ENCODE measurements around the gene ANO9. TPM values are rescaled to one million over a fixed set of nuclear protein-coding genes. Genes with fewer than 3 reads are reported as not detected.

The ANO9 gene
- total RNA-seq, 4 donors from 2014 or later, result 11.0 to 22.1 (median 16.2) TPM

DNA sequence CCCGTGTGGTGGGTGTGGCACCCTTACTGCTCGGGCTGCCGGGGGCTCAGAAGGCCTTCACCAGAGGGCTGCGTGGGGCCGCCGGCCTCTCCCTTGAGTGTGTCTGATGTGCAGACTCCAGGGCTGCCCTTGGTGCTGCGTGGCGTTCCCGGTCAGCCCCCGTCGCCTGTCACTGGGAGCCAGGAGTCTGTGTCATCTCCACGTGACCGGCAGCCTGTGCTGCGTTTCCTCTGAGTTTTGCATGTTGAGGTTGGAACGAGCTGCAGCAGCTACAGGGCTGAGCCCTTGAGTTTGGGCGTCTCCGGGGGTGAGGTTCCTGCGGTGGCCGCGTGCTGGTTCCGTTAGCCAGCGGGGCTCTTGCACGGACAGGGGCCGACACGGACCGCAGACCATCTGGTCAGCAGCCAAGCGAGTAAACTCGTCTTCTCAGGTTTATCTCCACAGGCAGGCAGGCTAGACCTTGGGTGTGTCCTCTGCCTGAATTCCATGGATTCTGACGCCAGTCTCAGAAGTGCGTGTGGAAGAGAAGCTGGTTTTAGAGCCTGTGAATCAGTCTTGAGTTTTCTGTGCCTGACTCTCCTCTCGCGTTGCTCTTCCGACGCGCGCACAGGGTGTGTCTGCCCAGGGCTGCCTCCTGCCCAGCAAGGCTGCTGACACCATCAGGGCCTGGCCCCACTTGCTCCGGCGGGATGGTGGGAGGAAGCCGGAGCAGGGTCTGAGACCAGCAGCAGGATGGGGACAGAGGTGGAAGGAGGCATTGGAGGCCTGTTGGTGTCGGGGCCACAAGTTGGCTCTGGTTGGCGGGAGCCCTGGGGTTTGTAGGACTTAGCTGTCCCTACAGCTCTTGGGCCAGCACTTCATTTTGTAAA is 18.8 kb upstream of the ANO9 start:
- H3K27ac ChIP-seq, result peak overlapping the region in 1 of 4 donors; percentile 55
- WGBS, 2 donors, result 88 to 93% methylated on average over 3 to 4 of the region's 41 CpGs

DNA sequence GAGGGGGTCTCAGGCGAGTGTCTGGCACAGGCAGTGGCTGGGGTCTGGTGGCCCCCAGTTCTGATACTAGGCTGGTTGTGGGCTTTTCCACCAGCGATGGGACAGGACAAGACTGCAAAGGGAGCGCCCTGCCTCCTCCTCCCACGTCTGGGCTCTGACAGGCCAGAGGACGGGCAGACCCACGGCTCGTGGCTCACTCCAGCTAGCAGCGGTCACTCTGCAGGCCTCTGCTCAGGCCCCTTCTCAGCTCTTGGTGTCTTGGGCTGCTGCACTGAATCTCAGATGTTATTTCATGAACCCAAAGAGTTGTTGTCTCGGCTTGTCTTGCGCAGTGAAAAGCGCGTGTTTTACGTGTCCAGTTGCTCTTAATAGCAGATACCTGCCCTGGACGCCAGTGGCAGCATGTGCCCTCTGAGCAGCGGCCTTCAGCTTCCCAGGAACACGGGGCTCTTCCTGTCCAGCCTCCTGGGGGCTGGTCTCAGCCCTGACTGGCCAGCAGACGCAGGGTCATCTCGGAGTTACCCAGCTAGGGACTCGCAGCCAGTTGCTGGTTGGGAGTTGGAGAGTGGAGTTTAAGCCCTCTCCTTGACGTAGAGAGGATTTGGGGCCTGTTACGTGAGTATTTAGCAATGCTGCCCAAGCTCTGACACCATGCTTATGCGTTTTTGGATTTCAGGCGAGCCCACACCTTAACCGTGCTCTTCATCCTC is 17.9 kb upstream of the ANO9 start:
- peak overlapping the region in 1 of 4 donors; percentile 55 for H3K27ac ChIP-seq
- no peak for DNase-seq
- WGBS, 2 donors, result 91 to 94% methylated on average over 15 to 22 of the region's 24 CpGs
- intact Hi-C loops (cut with DNase I), result loop anchor here (5.0 kb wide), 2 partner anchors 38 to 63 kb away; no protein-coding TSS in a partner anchor
- no peaks in the 10 kb centered on the region for H3K9me3 ChIP-seq
- no peaks in the 10 kb centered on the region for H3K27me3 ChIP-seq
- no peak overlapping the region for H3K4me3 ChIP-seq
- H3K4me1 ChIP-seq, result peaks cover 0 to 4% (median 0%) of the 10 kb centered on the region in 3 donors
- TF ChIP-seq POLR2A (IDR thresholded peaks at IDR 0.05) (no peak), CTCF (IDR thresholded peaks at IDR 0.05) (no peak)
- peaks cover 0 to 65% (median 0%) of the 10 kb centered on the region in 3 donors for H3K36me3 ChIP-seq

More for the DNA sequence above, 18.8 kb upstream of the ANO9 start:
- H3K4me3 ChIP-seq, result no peak overlapping the region
- TF ChIP-seq CTCF (IDR thresholded peaks at IDR 0.05), result no peak
- no peak for TF ChIP-seq POLR2A (IDR thresholded peaks at IDR 0.05)
- H3K36me3 ChIP-seq, result peaks cover 0 to 71% (median 0%) of the 10 kb centered on the region in 3 donors
- intact Hi-C loops (cut with DNase I), result loop anchor here (5.0 kb wide), 1 partner anchor 37 kb away; no protein-coding TSS in a partner anchor
- no peaks in the 10 kb centered on the region for H3K9me3 ChIP-seq
- peaks cover 0 to 6% (median 0%) of the 10 kb centered on the region in 3 donors for H3K4me1 ChIP-seq
- DNase-seq, result no peak
- H3K27me3 ChIP-seq, result no peaks in the 10 kb centered on the region

DNA sequence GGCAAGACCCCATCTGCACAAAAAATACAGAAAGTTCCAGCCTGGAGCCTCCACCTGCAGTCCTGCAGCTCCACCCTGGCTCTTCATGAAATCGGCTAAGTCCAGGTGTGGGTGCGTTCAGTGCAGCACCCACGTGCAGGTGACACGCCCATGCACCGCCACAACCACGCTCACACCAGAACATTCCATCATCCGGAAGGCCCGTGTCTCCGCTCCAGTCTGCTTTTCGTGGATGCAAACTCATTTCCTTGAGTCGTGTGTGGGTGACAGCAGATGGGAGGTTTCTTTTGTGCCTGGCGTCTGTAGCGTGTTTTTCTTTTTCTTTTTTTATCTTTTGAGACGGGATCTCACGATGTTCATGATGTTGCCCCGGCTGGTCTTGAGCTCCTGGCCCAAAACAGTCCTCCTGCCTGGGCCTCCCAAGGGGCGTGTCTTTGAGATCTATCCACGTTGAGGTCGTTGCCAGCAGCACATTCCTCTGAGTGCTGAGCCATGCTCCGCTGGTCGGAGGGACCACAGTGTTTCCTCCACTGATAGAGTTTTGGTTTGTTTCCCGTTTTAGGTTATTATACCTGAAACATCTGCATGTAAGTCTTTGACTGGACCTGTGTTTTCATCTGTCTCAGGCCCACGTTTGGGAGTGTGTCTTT is 15.4 kb upstream of the ANO9 start:
- TF ChIP-seq POLR2A (IDR thresholded peaks at IDR 0.05), result no peak
- no peak for TF ChIP-seq CTCF (IDR thresholded peaks at IDR 0.05)
- H3K4me3 ChIP-seq, result no peak overlapping the region
- H3K36me3 ChIP-seq, result peaks cover 0 to 75% (median 0%) of the 10 kb centered on the region in 3 donors
- peaks cover 0 to 7% (median under 1%) of the 10 kb centered on the region in 3 donors for H3K4me1 ChIP-seq
- intact Hi-C loops (cut with DNase I), result loop anchor here (5.0 kb wide), 1 partner anchor 65 kb away; no protein-coding TSS in a partner anchor
- no peaks in the 10 kb centered on the region for H3K9me3 ChIP-seq
- WGBS, 2 donors, result 63 to 65% methylated on average over 23 of the region's 23 CpGs
- H3K27me3 ChIP-seq, result no peaks in the 10 kb centered on the region
- DNase-seq, result no peak
- H3K27ac ChIP-seq, result no peak overlapping the region

DNA sequence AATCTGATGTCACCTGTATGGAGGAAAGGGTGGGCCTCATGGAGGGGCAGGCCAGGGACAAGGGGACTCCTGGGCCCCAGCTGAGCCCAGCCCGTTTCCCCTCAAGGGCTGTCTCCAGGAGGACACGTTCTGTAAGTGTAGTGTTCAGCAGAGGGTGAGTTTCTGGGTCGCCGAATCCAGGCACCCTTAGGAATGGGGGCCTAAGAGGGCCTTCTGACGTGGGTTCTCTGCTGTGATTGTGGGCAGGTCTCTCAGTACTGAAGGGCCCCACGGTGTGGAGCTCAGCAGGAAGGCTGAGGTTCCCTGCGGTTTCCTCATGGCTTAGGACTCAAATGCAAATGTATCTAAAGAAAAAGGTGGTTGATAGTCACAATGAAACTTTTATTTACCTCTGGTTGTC is 14.7 kb upstream of the ANO9 start:
- intact Hi-C loops (cut with DNase I), result loop anchor here (5.0 kb wide), 1 partner anchor 66 kb away; no protein-coding TSS in a partner anchor
- H3K4me1 ChIP-seq, result peaks cover 5 to 14% (median 7%) of the 10 kb centered on the region in 3 donors
- H3K27me3 ChIP-seq, result no peaks in the 10 kb centered on the region
- peaks cover 0 to 72% (median 0%) of the 10 kb centered on the region in 3 donors for H3K36me3 ChIP-seq
- TF ChIP-seq CTCF (IDR thresholded peaks at IDR 0.05) (no peak), POLR2A (IDR thresholded peaks at IDR 0.05) (no peak)
- no peaks in the 10 kb centered on the region for H3K9me3 ChIP-seq
- no peak overlapping the region for H3K4me3 ChIP-seq
- WGBS, 2 donors, result 56 to 86% methylated on average over 3 to 4 of the region's 7 CpGs
- no peak overlapping the region for H3K27ac ChIP-seq
- no peak for DNase-seq

Measured in esophagus squamous epithelium (tissue), 5 donors.